Stimulated activated naive CD8-positive, alpha-beta T cell treated with anti-CD3 and anti-CD28 coated beads, Interleukin-15, amount 100 ng/mL, for 72 hours (primary cell): ENCODE measurements around the gene IRF2BP2.

Experiments
- ATAC-seq: fragments of 150-1000 bp; cut with Tn5 transposase; 2 replicates; pipeline ENCODE4 v1.10.0; 2021; ENCODE audit warnings: mild to moderate bottlenecking, moderate library complexity
- DNase-seq, 2 donors: peaks; one replicate each; pipeline ENCODE4 v3.0.0; 2021 to 2022
- H3K27ac Mint-ChIP-seq, 2 donors: one replicate each; pipeline ENCODE4 v1.8.0; 2022; ENCODE audit warnings: mild to moderate bottlenecking in 2 of 2, mixed read lengths in 2 of 2, moderate library complexity in 2 of 2
- H3K27me3 Mint-ChIP-seq: one replicate; pipeline ENCODE4 v1.8.0; 2022; ENCODE audit warnings: mixed read lengths
- H3K4me1 Mint-ChIP-seq: one replicate; pipeline ENCODE4 v1.8.0; 2022; ENCODE audit warnings: mild to moderate bottlenecking, mixed read lengths
- H3K4me3 Mint-ChIP-seq, 2 donors: one replicate each; pipeline ENCODE4 v1.8.0; 2022; ENCODE audit warnings: mild to moderate bottlenecking in 2 of 2, mixed read lengths in 2 of 2, moderate library complexity in 1 of 2
- H3K9me3 Mint-ChIP-seq, 2 donors: one replicate each; pipeline ENCODE4 v1.8.0; 2022; ENCODE audit warnings: mixed read lengths in 2 of 2

IRF2BP2 gene

GRCh38 chr1:234572966-234573365 lies 37.0 kb downstream of the IRF2BP2 start:
- no peaks in the 10 kb centered on the region for H3K9me3 Mint-ChIP-seq
- DNase-seq (no peak), ATAC-seq (no peak)
- no peaks in the 10 kb centered on the region for H3K27me3 Mint-ChIP-seq
- no peak overlapping the region for H3K27ac Mint-ChIP-seq
- no peaks in the 10 kb centered on the region for H3K4me1 Mint-ChIP-seq
- H3K4me3 Mint-ChIP-seq = no peak overlapping the region

DNA sequence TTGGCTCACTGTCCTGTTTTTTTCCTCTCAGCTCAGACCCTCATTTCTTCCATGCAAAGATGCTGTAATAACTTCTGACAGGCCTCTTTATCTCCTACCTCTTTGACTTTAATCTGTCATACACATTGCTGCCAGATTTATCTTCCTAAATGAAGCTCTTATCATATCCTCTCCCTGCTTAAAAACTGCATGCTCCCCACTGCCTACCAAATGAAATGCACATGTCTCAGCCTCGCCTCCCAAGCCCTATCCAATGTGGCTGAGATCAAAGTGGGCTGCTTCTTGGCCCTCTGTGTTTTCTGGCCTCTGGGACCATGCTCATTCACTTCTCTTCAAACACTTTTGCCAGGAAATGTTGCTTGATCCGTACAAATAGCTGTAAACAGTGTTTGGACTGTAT lies 38.3 kb downstream of the IRF2BP2 start:
- DNase-seq (no peak), ATAC-seq (no peak)
- Mint-ChIP-seq H3K4me1 (no peaks in the 10 kb centered on the region), H3K27me3 (no peaks in the 10 kb centered on the region), H3K27ac (no peak overlapping the region), H3K9me3 (no peaks in the 10 kb centered on the region), H3K4me3 (no peak overlapping the region)

DNA sequence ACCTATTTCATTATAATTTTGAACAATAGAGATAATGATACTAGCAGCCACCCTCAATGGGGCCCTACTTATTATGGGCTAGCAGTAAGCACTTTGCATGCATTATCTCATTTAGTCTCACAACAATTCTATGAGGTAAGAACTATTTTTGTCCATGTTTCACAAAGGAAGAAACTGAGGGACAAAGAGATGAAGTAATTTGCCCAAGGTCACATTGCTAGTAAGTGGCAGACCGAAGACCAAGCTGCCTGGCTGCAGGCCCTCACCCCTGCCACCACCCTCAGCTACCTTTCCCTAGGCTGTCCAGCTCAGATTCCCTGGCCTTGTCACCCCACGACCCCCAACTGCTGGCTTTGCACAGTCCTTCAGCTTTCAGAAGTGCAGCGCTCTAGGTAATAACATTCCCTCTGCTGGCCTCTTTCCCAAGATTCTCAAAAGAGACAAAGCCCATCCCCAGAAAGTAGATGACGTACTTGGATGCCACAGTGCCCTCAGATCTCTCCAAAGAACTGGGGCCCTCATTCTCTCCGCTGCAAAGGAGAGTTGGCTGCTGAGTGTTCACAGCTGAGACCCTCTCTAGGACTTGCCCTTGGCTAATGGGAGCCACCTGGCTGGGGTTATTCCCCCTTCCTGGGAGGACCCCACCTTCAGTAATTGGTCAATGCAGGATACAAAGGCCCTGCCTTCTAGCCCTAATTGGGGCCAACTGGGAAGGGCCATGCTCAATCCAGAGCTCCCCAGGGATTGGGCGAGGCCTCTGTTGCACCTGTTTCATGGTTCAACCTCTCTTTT lies 39.5 kb downstream of the IRF2BP2 start:
- DNase-seq = no peak
- H3K27ac Mint-ChIP-seq = no peak overlapping the region
- no peaks in the 10 kb centered on the region for H3K4me1 Mint-ChIP-seq
- no peak for ATAC-seq
- H3K9me3 Mint-ChIP-seq = no peaks in the 10 kb centered on the region
- no peaks in the 10 kb centered on the region for H3K27me3 Mint-ChIP-seq
- no peak overlapping the region for H3K4me3 Mint-ChIP-seq

DNA sequence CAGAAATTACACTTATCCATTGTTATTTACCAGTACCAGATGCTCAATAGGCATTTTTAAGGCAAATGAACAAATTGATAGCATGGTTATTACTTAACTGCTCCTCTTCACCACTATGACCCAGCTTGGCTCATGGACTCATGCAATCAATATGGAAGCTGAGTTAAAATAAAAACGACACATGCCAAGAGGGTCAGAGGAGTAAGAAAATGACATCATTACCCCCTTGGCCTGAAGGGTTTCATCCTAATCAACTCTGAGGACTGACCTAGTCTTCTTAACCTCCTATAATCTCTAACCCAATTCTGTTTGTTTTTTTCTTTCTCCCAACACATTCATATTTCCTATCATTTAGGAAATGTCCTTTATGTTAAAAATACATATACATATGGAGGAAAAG lies 41.6 kb downstream of the IRF2BP2 start:
- ATAC-seq (no peak), DNase-seq (no peak)
- H3K27ac Mint-ChIP-seq = no peak overlapping the region
- H3K9me3 Mint-ChIP-seq = no peaks in the 10 kb centered on the region
- H3K27me3 Mint-ChIP-seq = no peaks in the 10 kb centered on the region
- no peaks in the 10 kb centered on the region for H3K4me1 Mint-ChIP-seq
- H3K4me3 Mint-ChIP-seq = no peak overlapping the region

GRCh38 chr1:234565132-234565531 lies 44.8 kb downstream of the IRF2BP2 start:
- DNase-seq = no peak
- no peak overlapping the region for H3K4me3 Mint-ChIP-seq
- H3K27ac Mint-ChIP-seq = no peak overlapping the region
- no peaks in the 10 kb centered on the region for H3K4me1 Mint-ChIP-seq
- H3K27me3 Mint-ChIP-seq = no peaks in the 10 kb centered on the region
- no peaks in the 10 kb centered on the region for H3K9me3 Mint-ChIP-seq
- ATAC-seq = no peak

DNA sequence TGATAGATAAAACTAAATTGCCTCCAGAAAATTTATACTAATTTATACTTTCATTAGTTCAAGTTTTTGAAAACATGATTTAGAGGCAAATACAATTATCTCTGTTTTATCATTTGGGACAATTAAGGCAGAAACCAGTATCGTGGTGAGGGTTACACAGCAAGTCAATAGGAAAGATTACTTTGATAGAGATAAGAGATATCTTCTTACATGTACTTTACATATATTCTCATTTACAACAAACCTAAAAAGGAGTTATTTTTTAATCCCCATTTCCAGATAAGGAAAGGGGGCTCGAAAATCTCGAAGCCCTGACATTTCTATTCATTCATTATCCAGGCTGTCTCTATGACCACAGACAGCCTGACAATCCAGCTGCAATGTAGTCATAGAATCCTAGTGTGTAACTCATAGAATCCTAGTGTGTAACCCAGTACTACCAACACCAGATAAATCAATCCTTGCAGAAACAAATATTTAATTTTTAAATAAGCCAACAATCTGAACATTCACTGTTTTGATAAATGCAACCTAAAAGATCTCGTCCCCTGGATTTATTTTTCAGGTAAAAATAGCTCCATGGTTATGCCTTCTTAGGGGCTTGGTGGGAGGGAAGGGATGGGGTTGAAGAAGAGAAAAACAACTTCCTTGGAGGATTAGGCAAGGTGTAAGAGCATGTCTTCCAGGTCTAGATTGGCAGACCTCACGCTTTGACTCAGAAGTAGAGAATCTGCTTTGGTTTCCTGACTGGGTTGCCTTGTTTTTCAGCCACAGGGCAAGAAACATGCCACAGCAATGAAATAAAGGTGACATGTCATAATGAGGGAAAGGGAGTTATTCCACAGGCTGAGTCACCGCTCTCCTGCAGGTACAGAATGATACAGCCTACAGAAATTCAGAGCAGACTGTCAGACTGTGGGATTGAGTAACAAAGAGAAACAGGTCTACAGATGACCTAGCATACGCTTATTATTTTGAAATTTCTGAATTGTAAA lies 45.6 kb downstream of the IRF2BP2 start:
- H3K27me3 Mint-ChIP-seq = no peaks in the 10 kb centered on the region
- no peak overlapping the region for H3K4me3 Mint-ChIP-seq
- ATAC-seq = peak; percentile 64
- no peak overlapping the region for H3K27ac Mint-ChIP-seq
- no peak for DNase-seq
- H3K9me3 Mint-ChIP-seq = no peaks in the 10 kb centered on the region
- no peaks in the 10 kb centered on the region for H3K4me1 Mint-ChIP-seq

- Mint-ChIP-seq H3K27me3 (no peaks in the 10 kb centered on the region), H3K27ac (no peak overlapping the region), H3K9me3 (no peaks in the 10 kb centered on the region), H3K4me3 (no peak overlapping the region), H3K4me1 (no peaks in the 10 kb centered on the region)
- ATAC-seq (no peak), DNase-seq (no peak)
Measured at GRCh38 chr1:234562334-234562733, 47.6 kb downstream of the IRF2BP2 start.

DNA sequence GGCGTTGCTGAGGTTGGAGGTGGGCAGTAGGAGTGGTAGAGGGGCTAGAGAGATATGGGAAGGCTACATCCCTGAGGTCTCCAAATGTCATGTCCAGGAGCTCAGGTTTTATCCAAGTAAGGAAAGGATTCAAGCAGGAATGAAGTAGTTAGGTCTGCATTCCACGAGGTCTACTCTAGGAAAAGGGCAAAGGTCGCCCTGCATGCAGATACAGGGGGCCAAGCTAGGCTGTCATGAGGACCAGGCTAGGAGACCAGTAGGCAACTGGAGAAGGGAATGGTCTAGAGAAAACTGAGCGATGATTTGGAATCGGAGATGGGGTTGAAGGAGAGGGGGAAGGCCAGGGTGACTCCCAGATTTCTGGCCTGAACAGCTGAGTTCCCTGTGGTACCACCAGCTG lies 48.7 kb downstream of the IRF2BP2 start:
- Mint-ChIP-seq H3K4me3 (no peak overlapping the region), H3K4me1 (no peaks in the 10 kb centered on the region), H3K9me3 (no peaks in the 10 kb centered on the region), H3K27ac (peak overlapping the region in 1 of 2 donors; percentile 56), H3K27me3 (no peaks in the 10 kb centered on the region)
- no peak for ATAC-seq
- no peak for DNase-seq

GRCh38 chr1:234559902-234560676 lies 49.9 kb downstream of the IRF2BP2 start:
- Mint-ChIP-seq H3K4me1 (no peaks in the 10 kb centered on the region), H3K9me3 (no peaks in the 10 kb centered on the region), H3K27me3 (no peaks in the 10 kb centered on the region), H3K27ac (peak overlapping the region in 1 of 2 donors; percentile 57), H3K4me3 (no peak overlapping the region)
- ATAC-seq (no peak), DNase-seq (no peak)

DNA sequence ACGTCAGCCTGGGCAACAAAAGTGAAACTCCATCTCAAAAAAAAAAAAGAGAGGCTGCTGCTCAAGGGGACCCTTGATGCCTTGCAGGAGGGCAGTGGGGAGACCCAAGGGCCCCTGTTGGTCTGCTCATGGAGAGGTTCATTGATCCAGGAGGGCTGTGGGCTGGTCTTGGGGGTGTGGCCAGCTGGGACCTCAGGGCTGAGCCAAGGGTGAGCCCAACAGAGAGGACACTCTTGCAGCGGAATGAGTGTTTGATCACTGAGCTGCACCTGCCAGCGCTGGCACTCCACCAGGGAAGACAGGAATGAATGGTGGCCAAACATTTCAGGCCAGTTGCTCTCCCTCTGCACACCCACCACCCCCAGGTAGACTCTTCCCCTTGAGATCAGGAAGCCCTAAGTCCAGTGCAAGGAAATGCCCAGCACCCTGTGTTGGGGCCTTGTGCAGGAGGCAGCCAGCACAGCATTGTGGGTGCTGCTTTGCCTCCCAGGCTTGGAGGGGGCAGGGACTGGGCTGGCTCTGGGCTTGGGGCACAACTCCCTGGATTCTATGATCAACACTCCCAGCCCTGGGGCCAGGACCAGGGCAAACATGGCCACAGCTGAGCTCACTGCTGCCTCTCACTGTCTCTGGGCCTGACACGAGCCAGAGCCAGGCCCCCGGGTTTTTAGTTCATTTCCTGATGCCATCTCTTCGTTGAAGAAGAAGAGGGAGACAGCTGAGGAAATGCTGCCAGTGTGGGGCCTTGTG lies 50.7 kb downstream of the IRF2BP2 start:
- no peak for DNase-seq
- Mint-ChIP-seq H3K27ac (no peak overlapping the region), H3K4me3 (no peak overlapping the region), H3K27me3 (no peaks in the 10 kb centered on the region), H3K4me1 (no peaks in the 10 kb centered on the region), H3K9me3 (no peaks in the 10 kb centered on the region)
- ATAC-seq = no peak

DNA sequence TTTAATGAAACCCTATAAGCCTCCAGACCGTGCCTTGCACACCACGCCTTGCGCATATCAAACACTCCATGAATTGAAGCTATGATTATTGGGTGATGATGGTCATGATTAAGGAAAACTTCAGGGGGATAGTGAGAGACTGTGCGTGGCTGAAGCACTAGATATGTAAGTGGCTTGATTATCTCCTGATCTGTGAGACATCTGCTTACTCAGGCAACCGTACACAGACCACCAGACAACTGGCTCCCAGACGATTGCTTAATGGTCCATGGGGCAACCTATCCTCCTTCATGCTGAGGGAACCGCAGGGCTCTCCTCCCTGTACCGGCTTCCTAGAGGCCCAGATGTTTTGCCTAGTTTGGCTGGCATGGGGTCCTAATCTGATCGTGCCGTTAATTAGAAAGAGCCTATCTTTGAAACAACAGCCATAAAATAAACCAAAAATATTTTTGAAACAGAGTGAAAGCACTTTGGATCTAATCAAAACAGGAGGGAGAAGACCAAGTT lies 51.6 kb downstream of the IRF2BP2 start:
- H3K4me1 Mint-ChIP-seq = no peaks in the 10 kb centered on the region
- DNase-seq = no peak
- no peak for ATAC-seq
- H3K27ac Mint-ChIP-seq = peak overlapping the region in 1 of 2 donors; percentile 10
- H3K9me3 Mint-ChIP-seq = no peaks in the 10 kb centered on the region
- H3K27me3 Mint-ChIP-seq = no peaks in the 10 kb centered on the region
- no peak overlapping the region for H3K4me3 Mint-ChIP-seq

DNA sequence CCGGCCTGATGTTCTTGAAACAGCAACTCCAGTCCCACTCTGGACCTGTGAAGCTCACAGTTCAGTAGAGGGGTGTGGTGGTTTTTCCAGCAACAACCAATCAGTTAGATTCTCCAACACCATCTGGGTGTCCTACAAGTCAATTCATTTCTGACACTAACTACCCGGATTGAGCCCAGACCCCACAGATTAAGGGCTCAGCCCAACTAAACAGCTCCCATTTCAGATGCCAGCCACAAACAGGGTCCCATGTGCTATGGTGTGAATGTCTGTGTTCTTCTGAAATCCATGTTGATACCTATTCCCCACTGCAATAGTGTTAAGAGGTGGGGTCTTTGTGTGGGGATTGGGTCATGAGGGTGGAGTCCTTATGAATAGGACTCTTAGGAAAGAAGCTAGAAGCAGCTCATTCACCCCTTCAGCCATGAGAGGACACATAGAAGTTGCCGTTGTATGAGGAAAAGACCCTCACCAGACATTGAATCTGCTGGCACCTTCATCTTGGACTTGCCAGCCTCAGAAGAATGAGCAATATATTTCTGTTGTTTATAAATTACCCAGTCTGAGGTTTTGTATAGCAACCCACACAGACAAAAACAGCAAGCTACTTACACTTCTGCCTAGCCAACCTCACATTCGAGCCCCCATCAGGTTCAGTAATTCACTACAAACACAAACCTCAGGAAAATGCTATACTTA lies 53.6 kb downstream of the IRF2BP2 start:
- H3K4me1 Mint-ChIP-seq = no peaks in the 10 kb centered on the region
- ATAC-seq (no peak), DNase-seq (no peak)
- H3K27me3 Mint-ChIP-seq = no peaks in the 10 kb centered on the region
- no peak overlapping the region for H3K4me3 Mint-ChIP-seq
- H3K27ac Mint-ChIP-seq = no peak overlapping the region
- H3K9me3 Mint-ChIP-seq = no peaks in the 10 kb centered on the region

GRCh38 chr1:234555390-234556024 lies 54.5 kb downstream of the IRF2BP2 start:
- Mint-ChIP-seq H3K27ac (no peak overlapping the region), H3K4me3 (no peak overlapping the region), H3K4me1 (no peaks in the 10 kb centered on the region), H3K9me3 (no peaks in the 10 kb centered on the region), H3K27me3 (no peaks in the 10 kb centered on the region)
- ATAC-seq (no peak), DNase-seq (no peak)

DNA sequence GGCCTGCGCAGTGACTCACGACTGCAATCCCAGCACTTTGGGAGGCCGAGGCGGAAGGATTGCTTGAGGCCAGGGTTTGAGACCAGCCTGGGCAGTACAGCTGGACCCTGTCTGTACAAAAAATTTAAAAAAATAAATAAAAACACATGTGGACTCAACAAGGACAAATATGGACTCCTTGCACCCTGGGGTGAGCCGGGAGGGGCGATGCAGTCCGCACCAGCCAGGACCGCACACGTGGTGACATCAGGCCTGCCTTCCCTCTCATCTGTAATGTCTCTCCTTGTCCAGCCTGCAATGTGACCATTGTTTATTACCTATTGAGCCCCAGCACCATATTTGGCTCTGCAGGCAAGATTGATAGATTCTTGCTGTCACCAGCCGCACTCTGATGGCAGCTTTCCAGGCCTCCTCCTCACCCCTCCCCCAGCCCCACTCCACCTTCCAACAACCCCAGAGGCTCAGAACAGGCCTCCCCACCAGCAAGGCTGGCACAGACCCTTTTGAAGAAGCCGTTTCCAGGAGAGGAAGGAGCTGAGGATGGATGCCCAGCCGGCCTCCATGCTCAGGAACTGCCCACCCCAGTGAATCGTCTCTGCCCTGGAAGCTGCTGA lies 55.2 kb downstream of the IRF2BP2 start:
- H3K27ac Mint-ChIP-seq = no peak overlapping the region
- H3K9me3 Mint-ChIP-seq = no peaks in the 10 kb centered on the region
- ATAC-seq = no peak
- no peak for DNase-seq
- H3K27me3 Mint-ChIP-seq = no peaks in the 10 kb centered on the region
- no peak overlapping the region for H3K4me3 Mint-ChIP-seq
- no peaks in the 10 kb centered on the region for H3K4me1 Mint-ChIP-seq
